Astrocyte of the spinal cord (primary cell): ENCODE measurements around the gene PRR12.

Source experiments
- DNase-seq: peaks from one replicate; pipeline ENCODE4 v3.0.0; 2011; ENCODE audit warnings: low read depth, low spot score
- H3K4me3 ChIP-seq: 2 replicates; pipeline ENCODE4 v1.5.1; 2011; ENCODE audit warnings: low read depth, mild to moderate bottlenecking, low read length, moderate library complexity
- CTCF ChIP-seq: IDR thresholded peaks from 2 replicates; pipeline ENCODE4 v1.5.1; 2012; ENCODE audit warnings: low read depth, mild to moderate bottlenecking, low read length, inconsistent platforms
- in situ Hi-C: cut with HindIII; loops from 2 replicates; pipeline ENCODE4 v1.10.0; 2017; ENCODE audit warnings: low sequenced_read_pairs

Gene PRR12

GRCh38 chr19:49556412-49557398 is 34.3 kb upstream of the PRR12 start:
- no peak for TF ChIP-seq CTCF
- no peak for DNase-seq
- no peak overlapping the region for H3K4me3 ChIP-seq
- in situ Hi-C loops = no loop called here

DNA sequence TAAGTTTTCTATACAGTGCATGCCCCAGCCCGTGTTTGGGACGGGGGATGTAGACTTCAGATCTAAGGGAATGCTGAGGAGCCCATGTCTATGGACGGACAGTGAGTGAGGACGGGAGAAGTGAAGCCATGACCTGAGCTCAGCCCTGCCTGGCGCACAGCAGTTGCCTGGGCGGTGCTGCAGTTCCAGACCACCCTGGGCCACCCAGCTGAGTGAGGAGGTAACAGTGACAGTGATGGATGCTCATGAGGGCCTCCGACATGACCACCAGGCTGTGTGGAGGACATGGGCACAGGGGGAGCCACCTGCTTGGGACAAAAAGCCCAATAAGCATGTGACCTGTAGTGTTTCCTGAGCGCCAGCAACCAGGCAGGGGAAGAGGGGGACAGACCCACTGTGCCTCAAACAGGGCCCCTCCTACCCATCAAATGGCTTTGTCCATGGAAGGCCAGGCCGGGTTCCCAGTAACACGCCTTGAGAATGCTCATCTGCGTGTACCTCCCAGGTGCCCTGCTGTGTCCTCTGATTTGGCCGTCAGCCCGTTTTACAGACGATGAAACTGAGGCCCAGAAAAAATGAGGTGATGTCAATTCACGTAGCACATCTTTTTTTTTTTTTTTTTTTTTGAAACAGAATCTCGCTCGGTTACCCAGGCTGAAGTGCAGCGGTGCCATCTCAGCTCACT is 33.2 kb upstream of the PRR12 start:
- in situ Hi-C loops = no loop called here
- DNase-seq = no peak

GRCh38 chr19:49558591-49558990 is 32.4 kb upstream of the PRR12 start:
- H3K4me3 ChIP-seq = no peak overlapping the region
- in situ Hi-C loops = no loop called here
- no peak for TF ChIP-seq CTCF
- DNase-seq = no peak

More for the DNA sequence above, 33.2 kb upstream of the PRR12 start:
- no peak for TF ChIP-seq CTCF
- no peak overlapping the region for H3K4me3 ChIP-seq

DNA sequence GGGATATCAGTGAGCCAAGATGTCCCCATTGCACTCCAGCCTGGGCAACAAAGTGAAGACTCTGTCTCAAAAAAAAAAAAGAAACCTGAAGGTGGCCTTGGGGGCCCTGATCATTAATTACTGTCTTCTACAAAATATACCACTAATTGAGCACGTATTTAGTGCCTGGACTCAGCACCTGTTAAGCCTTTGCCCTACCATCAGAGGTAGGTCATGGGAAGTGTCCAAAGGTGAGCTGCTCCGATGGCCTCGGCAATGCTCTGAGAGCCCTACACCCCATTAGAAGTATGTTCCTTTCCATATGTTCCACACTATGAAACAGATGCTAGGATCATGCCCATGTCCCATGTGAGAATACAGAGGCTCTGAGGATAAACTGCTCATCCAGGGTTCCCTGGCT is 31.5 kb upstream of the PRR12 start:
- no peak overlapping the region for H3K4me3 ChIP-seq
- no peak for TF ChIP-seq CTCF
- in situ Hi-C loops = no loop called here
- no peak for DNase-seq

DNA sequence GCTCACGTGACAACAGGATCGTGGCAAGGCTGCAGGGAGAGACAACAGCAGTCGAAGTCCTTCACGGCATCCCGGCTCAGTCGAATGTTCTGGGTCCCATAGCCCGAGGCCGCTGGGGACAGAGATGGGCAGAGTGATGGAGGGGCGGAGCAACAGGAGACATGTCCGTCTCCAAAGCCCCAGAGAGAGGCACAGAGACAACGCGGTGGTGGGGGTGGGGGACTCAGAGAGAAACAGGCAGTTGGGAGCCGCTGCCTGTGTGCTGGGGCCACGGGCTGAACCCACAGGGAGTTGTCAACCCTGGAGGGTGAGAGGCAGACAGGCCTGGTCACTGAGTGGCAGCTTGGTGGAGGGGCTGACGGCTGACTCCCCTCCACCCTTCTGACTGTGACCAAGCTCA is 31.1 kb upstream of the PRR12 start:
- no peak for DNase-seq
- no peak for TF ChIP-seq CTCF
- in situ Hi-C loops = no loop called here
- H3K4me3 ChIP-seq = no peak overlapping the region

GRCh38 chr19:49560358-49560900 is 30.6 kb upstream of the PRR12 start:
- in situ Hi-C loops = no loop called here
- TF ChIP-seq CTCF = no peak
- no peak for DNase-seq
- no peak overlapping the region for H3K4me3 ChIP-seq
